ENCODE measurements around the gene SUSD2.

DNA sequence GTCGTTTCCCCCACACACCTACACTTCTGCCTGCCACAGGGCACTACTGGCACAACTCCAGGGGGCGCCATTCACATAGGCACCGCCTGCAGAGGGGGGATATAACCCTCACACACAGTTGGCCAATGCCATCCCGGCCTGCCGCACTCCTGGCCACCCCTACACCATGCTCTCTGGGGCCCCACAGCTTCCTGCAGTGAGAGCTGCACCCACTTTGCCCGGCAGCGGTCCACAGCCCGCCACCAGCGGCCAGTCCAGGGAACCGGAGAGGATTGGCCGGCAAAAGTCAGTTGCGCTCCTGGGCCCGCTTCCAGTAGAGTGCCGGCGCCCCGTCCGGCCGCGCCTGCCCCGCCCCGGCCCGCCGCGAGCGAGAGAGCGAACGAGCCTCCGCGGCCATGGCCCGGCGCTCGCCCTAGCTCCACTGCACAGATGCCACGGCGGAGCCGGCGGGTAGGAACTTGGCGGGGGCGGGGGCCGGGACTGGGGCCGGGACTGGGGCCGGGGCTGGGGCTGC, 25.6 kb upstream of the SUSD2 start:
- TF ChIP-seq, protein P1, sequence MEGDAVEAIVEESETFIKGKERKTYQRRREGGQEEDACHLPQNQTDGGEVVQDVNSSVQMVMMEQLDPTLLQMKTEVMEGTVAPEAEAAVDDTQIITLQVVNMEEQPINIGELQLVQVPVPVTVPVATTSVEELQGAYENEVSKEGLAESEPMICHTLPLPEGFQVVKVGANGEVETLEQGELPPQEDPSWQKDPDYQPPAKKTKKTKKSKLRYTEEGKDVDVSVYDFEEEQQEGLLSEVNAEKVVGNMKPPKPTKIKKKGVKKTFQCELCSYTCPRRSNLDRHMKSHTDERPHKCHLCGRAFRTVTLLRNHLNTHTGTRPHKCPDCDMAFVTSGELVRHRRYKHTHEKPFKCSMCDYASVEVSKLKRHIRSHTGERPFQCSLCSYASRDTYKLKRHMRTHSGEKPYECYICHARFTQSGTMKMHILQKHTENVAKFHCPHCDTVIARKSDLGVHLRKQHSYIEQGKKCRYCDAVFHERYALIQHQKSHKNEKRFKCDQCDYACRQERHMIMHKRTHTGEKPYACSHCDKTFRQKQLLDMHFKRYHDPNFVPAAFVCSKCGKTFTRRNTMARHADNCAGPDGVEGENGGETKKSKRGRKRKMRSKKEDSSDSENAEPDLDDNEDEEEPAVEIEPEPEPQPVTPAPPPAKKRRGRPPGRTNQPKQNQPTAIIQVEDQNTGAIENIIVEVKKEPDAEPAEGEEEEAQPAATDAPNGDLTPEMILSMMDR (IDR thresholded peaks at IDR 0.05), result peak; percentile 28 to 63 (median 41)
- no peak for TF ChIP-seq POLR2A (IDR thresholded peaks at IDR 0.05)
